GM19468 (cell line): ENCODE data around the gene TRMO.

Experiments used
- ATAC-seq: cut with Tn5 transposase; IDR thresholded peaks from one replicate; pipeline ENCODE4 v1.9.1; 2021; ENCODE audit warnings: mild to moderate bottlenecking, moderate library complexity, moderate number of reproducible peaks; ENCODE audit not compliant: unreplicated experiment; ENCODE audit errors: extremely low read depth

Gene TRMO

DNA sequence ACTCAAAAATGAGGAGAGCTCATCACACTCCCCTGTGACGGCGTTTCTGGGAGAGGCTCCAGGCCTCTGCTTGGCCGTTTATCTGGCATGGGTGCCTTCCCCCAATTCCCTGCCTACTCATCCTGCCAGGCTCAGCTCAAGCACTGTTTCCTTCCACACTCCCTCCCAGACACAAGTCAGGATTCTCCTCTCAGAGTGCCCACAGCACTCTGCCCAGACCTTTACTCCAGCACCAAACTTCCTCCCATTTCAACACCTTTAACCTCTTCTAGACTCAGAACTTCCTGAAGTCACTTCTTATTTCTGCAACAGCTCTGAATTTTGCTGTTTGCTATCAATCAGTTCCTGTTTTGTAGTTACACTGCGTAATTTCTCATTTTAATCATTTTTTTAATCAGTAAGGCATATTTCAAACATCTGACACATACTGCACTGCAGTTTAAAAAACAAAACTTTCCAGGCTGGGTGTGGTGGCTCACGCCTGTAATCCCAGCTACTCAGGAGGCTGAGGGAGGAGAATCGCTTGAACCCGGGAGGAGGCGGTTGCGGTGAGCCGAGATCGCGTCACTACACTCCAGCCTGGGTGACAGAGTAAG lies 16.0 kb downstream of the TRMO start:
- no peak for ATAC-seq

- ATAC-seq = no peak
These were observed 17.1 kb downstream of the TRMO start for GRCh38 chr9:97905228-97905627.

DNA sequence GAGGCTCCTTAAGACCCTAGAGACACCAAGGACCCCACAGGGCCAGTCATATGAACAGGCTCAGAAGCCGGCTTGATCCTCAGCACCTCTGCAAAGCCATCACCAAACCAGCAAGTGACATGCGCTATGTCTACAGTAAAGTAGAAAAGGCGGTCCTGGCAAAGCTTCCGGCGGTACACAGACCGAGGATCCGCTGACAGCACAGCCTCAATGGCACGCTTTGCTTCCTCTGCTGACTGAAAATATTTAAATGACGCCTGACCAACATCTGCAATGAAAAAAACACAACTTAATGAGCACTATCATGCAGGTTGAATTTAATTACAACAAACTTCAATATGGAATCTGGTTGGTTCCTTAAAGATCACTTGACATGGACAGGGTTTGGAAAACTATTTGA lies 17.6 kb downstream of the TRMO start:
- ATAC-seq = no peak

- no peak for ATAC-seq
These were observed 19.1 kb downstream of the TRMO start for GRCh38 chr9:97903177-97903576.

- no peak for ATAC-seq
These were observed 21.3 kb downstream of the TRMO start for GRCh38 chr9:97900738-97901565.

GRCh38 chr9:97900103-97900737 lies 22.1 kb downstream of the TRMO start:
- no peak for ATAC-seq

GRCh38 chr9:97895695-97896332 lies 26.5 kb downstream of the TRMO start:
- no peak for ATAC-seq

DNA sequence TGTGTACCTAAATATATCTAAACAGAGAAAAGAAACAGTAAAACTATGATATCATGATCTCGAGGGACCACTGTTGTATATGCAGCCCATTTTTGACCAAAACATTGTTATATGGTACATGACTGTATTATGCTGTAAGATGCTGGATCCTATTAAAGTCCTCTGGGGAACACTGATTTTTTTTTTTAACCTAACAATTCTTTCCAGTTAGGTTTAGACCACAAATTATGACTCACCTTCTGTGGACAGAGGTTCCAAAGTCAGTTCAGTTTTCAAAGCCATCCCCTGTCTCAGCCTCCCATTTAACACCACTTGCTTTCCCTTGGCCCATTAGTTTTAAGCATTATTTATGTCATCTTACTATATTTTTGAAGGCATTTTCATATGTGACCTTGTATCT lies 27.1 kb downstream of the TRMO start:
- ATAC-seq = no peak

- no peak for ATAC-seq
These were observed 29.9 kb downstream of the TRMO start for GRCh38 chr9:97892421-97892820.

DNA sequence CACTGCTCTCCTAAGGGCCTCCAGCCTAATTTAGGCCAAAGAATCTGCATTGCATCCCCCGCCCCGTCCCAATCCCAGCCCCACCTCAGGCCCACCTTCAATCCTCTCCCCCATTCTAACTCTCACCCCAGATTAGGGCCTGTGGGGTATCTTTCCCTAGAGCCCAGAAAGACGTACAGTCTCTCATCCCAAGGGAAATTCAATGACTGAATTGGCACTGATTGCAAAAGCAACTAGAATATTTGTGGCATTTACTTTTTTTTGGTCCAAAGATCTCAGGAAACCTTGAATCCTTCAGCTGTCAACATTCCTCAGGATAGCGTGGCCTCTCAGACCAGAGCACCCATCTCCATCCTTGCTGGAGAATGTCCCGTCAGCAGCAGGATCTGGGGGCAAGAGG lies 30.6 kb downstream of the TRMO start:
- no peak for ATAC-seq

DNA sequence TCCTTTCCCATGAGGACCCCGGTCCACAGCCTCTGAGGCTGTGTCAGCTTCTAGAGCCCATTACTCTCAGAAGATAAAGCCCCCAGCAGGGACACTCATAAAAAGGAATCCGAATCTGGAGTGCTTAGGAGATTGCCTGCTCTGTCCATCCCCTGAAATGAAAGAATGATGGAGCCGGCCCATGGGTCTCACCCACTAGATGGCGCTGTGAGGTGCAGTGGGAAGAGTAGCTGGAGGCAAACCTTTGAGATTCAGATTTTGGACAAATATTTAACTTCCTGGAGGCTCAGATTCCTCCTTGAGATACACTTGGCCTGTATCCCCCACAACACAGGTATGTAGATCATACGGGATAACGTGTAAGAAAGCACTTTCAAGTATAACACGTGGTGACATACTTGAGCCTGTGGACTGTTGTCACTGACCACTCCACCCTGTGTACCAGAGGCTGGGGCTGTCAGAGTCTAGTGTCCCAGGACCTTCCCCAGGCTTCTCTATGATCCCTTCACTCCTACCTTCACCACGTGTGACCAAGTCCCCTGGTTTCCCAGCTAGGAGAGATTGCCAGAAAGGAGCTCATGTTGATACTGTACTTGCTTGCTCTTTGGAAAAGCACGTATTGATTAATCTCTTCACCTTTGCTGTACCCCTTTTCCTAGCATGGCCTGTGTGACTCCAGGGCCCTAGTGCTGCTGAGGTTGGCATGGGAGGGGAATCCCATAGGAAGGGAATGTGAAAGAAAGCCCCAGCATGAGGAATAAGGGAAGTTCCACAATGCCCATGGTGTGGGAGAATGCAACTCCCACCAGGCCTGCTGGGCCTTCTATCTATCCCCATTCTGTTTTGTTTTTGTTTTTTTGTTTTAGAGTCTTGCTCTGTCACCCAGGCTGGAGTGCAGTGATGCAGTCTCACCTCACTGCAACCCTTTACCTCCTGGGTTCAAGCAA lies 32.1 kb downstream of the TRMO start:
- ATAC-seq = no peak

DNA sequence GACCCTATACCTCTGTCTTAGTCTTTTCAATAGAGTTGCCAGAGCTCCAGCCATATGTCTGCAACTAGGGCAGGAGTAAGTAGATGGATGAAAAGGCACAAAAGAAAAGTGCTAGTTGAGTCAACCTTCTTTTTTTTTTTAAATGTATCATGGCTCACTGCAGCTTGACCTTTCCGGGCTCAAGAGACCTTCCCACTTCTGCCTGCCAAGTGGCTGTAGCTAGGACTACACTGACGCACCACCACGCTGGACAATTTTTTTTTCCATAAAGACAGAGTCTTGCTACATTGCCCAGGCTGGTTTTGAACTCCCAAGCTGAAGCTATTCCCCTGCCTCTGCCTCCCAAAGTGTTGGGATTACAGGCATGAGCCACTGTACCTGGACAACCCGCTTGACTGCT lies 42.0 kb downstream of the TRMO start:
- ATAC-seq = no peak

DNA sequence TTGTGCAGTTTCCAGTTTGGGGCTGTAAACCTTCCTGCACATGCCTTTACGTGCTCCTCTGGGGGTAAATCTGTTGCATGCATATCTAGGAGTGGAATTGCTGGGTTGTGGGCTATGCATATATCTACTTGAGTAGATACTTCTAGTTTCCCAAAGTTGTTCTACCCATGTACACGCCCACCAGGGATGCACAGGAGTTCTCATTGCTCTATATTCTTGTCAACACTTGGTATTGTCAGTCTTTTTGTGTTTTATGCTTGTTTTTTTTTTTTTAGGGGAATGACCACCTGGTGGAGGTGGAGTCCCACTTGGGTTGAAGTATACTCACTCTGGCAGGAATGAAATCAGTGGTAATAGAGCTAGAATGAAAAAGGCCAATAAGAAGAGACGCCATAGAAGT lies 46.2 kb downstream of the TRMO start:
- no peak for ATAC-seq

GRCh38 chr9:97875111-97875510 lies 47.2 kb downstream of the TRMO start:
- no peak for ATAC-seq

DNA sequence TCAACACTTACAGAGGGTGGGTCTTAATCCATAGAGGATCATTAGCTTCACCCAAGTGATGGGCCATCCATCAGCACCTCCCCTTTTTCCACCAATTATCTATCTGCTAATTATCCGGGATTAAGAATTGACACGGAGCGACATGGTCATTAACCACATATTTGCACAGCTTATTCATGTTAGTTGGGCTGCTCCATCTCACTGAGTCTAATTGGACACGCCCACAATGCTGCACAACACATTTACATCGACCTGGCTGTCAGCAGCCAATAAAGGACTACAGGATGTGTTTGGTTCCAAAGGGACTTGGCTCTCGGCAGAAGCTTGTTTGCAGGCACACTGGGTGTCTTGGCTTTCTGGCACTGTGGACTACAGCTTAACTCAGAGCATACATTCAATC lies 47.7 kb downstream of the TRMO start:
- no peak for ATAC-seq

DNA sequence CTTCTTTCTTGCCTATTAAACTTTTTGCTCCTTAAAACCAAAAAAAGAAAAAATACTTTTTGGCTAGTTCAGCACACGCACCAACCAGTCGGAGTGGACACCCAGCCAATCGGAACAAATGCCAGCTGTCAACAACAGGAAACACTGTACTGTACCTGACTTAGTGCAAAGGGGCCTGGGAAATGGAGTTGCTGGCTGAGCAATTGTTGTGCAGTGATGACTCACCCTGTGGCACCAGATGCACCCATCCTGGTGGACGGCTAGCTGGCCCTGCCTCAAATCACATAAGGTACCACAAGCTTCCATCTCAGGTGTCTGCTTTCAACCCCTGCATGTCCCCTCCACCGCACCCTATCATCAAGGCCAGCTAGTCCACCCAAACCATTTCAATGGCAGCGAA lies 48.4 kb downstream of the TRMO start:
- no peak for ATAC-seq

GRCh38 chr9:97873425-97873824 lies 48.9 kb downstream of the TRMO start:
- no peak for ATAC-seq

- no peak for ATAC-seq
These were observed 53.4 kb downstream of the TRMO start for GRCh38 chr9:97868859-97869258.

DNA sequence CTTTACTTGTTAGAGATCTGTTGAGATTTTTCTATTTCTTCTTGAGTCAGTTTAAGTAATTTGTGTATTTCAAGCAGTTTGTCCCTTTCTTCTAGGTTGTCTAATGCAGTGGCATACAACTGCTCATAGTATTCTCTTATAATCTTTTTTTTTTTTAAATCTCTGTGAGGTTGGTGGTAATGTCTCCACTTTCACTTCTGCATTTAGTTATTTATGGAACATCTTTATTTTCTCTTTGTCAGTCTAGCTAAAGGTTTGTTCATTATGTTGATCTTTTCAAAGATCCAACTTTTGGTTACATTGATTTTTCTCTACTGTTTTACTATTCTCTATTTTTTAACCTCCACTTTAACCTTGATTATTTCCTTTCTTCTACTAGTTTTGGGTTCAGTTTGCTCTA lies 55.5 kb downstream of the TRMO start:
- no peak for ATAC-seq

DNA sequence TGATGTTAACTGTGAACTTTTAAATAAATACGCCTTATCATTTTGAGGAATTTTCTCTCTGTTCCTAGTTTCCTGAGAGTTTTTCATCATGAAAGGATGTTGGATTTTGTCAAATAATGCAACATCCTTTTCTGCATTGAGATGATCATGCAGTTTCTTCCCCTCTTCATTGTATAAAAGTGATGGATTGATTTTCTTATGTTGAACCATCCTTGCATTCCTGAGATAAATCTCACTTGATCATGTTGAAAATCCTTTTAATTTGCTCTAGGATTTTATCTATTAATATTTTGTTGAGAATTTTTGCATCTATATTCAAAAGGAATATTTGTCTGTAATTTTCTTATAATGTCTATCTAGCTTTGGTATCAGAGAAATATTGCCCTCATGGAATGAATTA lies 56.0 kb downstream of the TRMO start:
- no peak for ATAC-seq
